Embryonic facial prominence (tissue), 1 donor: Measurements from ENCODE around the gene ANXA6.
A peak's percentile ranks its signal among the peaks of the same experiment; 100 is the strongest.
"Not testable (repeated sequence)": the region's sequence is repeated elsewhere in the genome, so short reads cannot be mapped to it uniquely, and the experiment has no call there.

Source experiments
- DNase-seq: peaks from one replicate; pipeline ENCODE4 v3.0.0-alpha.2; 2016; ENCODE audit errors: extremely low spot score

The ANXA6 gene

GRCh38 chr5:151181818-151182523 is 24.4 kb upstream of the ANXA6 start:
- DNase-seq = no peak

GRCh38 chr5:151180291-151180690 is 22.7 kb upstream of the ANXA6 start:
- no peak for DNase-seq

DNA sequence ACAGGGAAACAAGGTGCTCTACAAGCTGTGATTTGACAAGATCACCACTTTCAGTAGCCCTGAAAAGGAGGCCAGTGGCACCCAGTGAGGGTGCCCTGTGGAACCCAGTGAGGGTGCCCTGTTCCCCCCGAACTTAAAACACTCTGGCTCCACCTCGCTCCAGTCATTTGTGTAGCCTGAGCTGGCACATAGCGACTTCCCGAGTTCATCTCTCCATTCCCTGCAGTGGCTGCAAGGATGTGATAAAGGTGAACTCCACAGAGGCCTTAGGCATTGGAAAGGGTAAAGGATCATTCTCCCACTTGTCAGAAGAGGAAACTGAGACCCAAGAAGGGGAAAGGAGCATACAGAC is 21.9 kb upstream of the ANXA6 start:
- DNase-seq = no peak

DNA sequence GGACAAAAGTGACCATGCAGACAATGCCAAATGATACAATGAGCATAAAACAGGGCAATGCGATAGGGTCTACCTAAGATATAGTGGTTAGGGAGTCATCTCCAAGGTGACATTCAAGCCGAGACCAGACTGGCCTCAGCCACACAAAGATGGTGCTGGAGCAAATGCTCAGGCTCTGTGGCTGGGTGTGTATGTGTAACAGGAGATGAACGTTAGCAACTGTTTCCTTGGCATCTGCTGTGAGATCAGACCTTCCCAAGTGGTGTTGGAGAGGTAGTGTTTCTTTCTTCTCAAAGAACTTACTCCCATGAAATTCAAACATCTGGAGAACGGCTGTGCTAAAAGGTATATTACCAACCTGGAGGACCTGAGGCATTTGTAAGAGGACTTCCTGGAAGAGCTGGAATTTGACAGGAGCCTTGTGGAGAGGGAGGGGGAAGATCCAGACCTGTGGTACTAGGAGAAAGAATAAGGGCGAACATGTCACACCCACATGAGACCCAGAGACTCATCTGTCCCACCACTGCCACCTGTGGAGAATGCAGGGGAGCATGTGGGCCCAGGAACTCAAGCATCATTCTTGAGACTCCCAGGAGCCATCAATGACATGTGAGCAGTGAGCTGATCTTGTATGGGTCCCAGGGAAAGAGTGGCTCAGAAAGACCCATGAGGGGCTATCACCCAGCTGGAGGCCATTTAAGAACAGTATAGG is 21.4 kb upstream of the ANXA6 start:
- no peak for DNase-seq

DNA sequence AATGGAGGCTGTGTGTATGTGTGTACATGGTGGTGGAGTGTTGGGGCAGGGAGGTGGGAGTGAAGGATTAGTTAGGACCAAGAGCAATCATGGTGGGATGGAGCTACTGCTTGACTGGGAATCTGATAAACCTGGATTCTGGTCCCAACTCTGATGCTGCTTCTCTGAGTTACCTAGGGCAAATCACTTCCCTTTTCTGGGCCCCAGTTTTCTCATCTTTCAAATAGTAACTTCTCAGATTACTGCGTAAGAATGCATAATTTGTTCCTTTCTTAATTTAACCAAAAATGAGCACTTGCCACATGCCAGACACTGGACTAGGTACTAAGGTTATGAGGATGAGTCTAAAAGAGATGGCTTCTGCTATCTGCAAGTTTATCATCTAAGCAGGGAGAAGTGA is 20.8 kb upstream of the ANXA6 start:
- DNase-seq = no peak

DNA sequence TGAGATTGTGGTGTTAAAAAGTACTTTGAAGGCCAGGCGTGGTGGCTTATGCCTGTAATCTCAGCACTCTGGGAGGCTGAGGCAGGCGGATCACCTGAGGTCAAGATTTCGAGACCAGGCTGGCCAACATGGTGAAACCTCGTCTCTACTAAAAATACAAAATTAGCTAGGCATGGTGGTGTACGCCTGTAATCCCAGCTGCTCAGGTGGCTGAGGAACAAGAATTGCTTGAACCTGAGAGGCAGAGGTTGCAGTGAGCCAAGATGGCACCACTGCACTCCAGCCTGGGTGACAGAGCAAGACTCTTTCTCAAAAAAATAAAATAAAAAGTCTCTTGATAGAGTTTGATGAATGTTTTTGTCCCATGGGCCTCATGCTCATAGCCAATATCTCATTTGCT is 18.7 kb upstream of the ANXA6 start:
- DNase-seq = not testable (repeated sequence)

- no peak for DNase-seq
Observed at GRCh38 chr5:151174612-151175101, 17.1 kb upstream of the ANXA6 start.

DNA sequence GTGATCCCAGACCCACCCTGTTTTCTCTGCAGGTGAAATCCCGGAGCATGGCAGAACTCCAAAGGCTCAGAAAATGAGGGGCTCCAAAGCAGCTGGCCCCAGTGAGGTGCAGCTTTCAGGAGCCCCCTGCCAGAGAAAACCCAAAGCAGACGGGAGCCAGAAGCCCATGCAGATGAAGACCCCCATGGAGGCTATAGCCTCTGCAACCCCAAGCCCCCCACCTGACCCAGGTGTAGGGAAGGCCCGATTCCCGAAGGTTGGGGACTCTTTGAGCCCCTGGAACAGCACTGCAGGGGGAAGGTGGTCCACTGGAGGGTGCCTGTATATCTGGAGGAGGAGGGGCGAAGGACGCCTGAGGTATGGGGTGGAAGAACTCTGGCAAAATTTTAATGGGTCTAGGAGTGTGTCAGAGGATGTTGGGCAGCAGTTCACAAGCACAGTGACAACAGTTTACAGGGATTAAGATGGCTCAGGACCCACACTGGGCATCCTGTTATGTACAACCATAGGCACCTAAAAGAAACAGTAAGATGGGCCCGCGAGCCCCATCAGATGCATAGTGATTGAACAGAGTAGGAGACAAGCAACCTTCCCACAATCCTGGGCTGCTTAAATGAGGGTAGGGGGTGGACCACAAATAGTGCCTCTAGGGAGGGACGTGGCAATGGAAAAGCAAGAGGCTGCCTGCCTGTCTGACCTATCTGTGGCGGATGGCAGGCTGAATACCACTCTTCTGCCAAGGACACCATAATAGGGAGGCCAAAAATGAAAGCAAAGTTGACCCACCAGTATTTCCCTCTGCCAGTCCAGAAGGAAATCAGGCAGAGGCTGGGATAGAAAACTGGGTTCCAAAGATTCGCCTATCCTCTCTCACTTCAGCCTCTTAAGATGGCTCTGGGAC is 16.4 kb upstream of the ANXA6 start:
- no peak for DNase-seq

DNA sequence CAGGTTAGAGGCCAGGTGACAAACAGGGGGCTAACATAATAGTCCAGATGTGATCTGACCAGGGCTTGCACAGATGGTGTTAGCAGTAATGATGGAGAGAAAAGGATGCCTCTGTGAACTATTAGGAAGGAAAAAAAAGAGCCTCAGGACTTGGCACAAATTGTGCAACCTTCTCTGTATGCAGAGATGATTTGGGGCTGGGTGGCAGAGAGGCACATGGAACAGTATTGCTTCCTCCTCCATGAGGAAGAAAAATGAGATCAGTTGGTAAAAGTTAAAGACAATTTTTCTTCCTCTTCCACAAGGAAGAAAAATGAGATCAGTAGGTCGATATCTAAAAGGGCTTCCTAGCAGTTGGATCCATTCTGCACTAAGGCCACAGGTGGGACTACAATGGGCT is 13.9 kb upstream of the ANXA6 start:
- DNase-seq = no peak

DNA sequence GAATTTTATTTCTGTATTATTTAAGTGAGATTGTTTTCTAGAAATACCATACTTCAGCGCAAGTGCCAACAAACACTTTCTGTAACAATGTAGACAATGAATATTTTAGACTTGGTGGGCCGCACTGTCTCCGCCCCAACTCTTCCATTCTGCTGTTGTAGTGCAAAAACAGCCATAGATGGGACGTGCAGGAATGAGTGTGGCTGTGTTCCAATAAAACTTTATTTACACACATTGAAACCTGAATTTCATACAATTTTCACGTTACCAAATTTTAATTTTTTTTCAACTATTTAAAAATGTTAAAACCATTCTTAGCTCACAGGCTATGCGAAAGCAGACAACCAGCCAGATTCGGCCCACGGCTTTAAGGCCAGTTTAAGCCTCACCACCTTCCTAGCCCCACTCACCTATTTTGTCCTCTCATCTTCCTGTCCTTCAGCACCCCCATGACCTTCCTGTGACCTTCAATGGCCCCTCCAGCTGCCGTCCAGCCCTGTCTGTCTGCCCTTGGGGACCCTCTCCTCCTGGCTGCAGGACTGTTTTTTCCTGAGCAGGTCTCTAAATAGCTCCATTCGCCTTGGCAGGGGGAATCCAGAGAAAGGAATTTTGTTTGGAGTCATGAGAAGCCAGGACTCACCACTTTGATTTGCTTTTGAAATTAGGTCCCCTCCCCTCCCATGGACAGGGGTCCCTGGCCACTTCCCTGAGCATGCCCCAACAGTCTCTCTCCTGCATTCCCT is 11.2 kb upstream of the ANXA6 start:
- no peak for DNase-seq

- DNase-seq = no peak
Observed at GRCh38 chr5:151167022-151167421, 9.4 kb upstream of the ANXA6 start.

GRCh38 chr5:151164687-151165392 is 7.3 kb upstream of the ANXA6 start:
- peak; percentile 29 for DNase-seq

GRCh38 chr5:151162776-151163175 is 5.2 kb upstream of the ANXA6 start:
- DNase-seq = no peak

DNA sequence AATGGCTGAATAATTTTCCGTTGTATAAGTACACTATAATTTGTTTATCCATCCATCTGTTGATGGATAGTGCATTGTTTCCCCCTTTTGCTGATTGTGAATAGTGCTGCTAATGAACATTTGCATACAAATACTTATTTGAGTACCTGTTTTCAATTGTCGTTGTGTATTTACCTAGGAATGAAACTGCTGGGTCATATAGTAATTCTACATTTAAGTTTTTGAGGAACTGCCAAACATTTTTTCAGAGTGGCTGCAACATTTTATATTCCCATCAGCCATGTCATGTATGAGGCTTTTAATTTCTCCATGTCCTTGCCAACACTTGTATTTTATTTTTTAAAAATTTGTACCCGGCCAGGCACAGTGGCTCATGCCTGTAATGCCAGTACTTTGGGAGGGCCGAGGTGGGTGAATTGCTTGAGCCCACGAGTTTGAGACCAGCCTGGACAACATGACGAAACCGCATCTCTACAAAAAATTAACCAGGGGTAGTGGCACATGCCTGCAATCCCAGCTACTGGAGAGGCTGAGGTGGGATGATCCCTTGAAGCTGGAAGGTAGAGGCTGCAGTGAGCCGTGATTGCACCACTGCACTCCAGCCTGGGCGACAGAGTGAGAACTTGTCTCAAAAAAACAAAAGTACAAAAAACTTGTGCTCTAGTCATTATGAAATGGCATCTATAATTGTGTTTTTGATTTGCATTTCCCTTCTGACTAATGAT is 2.2 kb upstream of the ANXA6 start:
- no peak for DNase-seq

GRCh38 chr5:151158287-151158661 is 695 bp upstream of the ANXA6 start:
- no peak for DNase-seq

DNA sequence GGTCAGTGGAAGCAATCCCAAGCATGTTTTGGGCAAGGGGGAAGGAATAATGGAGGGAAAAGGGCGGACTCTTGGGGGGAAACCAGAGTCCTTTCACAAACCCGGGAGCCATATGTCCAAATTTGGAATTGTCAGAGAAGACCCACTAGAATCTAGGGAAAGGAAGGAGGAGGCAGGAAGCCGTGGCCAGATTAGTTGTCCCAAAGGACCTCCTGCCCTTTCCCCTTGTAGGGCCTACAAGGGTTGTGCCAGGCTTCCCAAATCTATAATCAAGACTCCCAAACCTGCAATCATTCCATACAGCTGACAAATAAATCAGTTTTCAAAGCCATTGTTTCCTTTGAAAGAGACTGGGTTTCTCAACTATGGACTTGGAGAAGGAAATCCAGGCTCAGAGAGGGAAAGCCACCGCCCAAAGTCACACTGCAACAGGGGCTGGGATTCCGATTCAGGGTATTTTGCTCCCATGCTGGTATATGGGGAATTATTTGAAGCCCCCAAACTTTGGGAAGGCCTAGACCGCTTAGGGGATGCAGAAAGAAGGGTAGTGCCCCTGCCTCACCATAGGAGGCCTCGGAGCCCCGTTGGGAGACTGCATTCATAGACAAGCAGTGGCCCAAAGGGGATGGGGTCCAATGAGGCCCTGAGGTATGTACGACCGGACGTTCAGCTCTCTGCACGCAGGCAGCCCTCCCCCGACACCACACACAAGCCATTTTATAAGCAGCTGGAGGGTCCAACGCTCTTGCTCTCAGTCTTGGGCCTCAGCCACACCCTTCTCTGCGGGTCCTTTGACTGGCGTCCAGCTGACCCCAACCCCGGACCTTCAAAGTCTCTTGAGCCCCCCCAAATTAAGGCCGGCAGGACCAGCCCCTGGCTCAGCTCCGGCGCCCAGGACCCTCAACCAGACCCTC is 815 bp downstream of the ANXA6 start:
- no peak for DNase-seq

- no peak for DNase-seq
Observed at GRCh38 chr5:151155775-151156506, 1.6 kb downstream of the ANXA6 start.

DNA sequence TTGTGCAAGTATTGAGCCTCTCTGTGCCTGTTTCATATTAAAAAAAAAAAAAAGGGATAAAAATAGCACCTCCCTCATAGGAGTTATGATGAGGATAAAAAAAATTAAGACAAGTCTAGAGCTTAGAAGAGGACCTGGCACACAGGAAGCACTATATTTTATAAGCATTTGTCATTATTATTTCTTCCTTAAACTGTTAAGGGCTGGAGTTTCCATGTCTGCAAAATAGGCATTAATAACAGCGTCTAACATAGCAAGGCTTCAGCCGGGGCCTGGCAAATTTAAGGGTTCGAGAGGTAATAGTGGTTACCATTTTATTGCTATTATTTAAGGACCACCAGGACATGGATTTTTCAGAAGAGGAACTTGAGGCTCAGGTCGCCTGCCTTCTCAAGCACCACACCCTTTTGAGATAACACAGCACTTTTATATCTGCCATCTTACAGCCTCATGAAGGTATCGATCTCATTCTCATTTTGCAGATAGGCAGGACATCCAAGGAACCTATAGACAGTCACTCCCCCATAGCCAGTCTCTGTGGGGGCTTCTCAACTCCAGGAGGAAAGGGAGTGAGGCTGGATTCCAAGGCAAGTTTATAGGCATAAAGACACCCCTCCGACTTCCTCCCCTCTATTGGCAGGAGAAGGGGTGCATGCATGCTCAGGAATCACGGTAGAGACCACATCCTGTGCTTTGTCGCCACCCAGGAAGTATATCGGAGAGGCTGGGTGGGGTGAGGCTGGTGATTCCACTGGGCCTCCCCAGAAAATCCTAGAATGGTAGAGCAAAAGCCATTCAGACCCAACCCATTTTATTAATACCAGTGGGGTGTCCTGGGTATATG is 2.4 kb downstream of the ANXA6 start:
- no peak for DNase-seq
